ENCODE data around the gene SH3YL1.

Gene SH3YL1, protein sequence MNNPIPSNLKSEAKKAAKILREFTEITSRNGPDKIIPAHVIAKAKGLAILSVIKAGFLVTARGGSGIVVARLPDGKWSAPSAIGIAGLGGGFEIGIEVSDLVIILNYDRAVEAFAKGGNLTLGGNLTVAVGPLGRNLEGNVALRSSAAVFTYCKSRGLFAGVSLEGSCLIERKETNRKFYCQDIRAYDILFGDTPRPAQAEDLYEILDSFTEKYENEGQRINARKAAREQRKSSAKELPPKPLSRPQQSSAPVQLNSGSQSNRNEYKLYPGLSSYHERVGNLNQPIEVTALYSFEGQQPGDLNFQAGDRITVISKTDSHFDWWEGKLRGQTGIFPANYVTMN

DNA sequence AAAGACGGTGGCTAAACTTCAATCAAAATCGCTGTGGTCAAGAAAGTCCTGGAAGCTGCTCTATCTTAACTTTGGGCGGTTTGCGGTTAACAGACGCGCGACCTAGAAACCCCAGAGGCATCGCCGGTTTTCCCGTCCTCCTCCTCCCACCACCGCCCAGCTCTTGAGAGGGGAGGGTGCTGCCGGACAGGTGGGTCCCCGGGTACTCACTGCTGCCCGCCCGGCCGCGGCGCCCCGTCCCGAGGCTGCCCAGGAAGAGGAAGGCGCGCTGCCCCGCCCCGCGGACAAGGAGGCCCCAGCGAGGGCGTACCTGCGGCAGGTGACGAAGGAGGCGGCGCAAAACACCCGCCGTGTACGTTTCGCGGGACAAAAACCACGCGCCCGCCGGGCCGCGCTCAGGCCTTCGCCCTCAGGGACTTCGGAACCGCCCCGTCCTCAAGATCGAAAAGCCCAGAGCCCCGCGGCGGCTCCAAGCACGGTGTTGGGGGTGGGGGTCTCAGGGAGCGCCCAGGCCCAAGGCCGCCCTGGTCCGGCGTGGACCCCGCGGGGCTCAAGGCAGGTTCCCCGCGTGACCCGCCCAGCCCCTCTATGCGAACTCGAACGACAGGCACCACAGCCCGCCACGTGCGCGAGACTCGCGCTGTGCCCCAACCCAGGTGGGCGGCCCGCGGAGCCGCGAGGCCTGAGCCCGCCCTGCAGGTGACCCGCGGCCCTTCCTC, at the start of gene SH3YL1:
Gene SH3YL1, minus strand, starts transcription at position 259 of the 719 bp plus-strand sequence. Its CDS starts 48 bp downstream, at position 211.
- peaks cover 21% of the 10 kb centered on the region for H3K36me3 Mint-ChIP-seq
- peaks cover 27% of the 10 kb centered on the region for H3K4me1 Mint-ChIP-seq
- peak within 1 kb of the TSS; percentile 87 for H3K4me3 Mint-ChIP-seq

GRCh38 chr2:310994-311393, 47.2 kb upstream of the SH3YL1 start:
- Mint-ChIP-seq H3K4me1 (peaks cover 6% of the 10 kb centered on the region), H3K4me3 (no peak overlapping the region), H3K27ac (no peak overlapping the region), H3K36me3 (no peaks in the 10 kb centered on the region), H3K9me3 (no peaks in the 10 kb centered on the region)
- ATAC-seq (no peak), DNase-seq (ENCODE audit: low spot score in 2 of 2) (no peak)

More for the DNA sequence above, at the start of gene SH3YL1:
- Mint-ChIP-seq H3K9me3 (peaks cover 2% of the 10 kb centered on the region), H3K27ac (peak within 1 kb of the TSS; percentile 94)
- DNase-seq (ENCODE audit: low spot score in 2 of 2) (peak; percentile 20 to 61), ATAC-seq (peak; percentile 58)

DNA sequence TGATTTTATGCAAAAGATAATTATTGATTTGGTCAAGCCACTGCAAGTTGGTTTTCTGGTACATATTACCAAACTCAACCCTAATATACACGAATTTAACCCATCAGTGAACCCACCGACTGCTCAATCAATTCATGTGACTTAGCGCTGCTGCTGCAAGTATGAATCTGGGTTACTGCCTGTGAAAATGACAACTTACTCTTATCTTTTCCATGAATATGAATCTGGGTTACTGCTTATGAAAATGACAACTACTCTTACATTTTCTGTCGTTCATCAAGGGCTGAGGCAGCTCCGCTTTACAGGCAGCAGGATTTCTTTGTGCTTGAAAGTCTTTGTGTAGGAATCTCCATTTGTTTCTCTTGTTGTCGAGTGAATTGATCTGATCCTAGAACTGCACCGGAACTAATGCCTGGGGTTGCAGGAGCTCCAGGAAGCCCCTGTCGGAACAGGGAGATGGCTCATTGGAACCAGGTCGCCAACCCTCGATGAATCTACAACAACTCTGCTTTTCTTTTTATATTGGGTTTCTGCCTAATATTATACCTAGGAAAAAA, 46.2 kb upstream of the SH3YL1 start:
- DNase-seq (ENCODE audit: low spot score in 2 of 2) = no peak
- Mint-ChIP-seq H3K36me3 (no peaks in the 10 kb centered on the region), H3K4me1 (peaks cover 6% of the 10 kb centered on the region), H3K9me3 (no peaks in the 10 kb centered on the region), H3K4me3 (no peak overlapping the region), H3K27ac (no peak overlapping the region)
- no peak for ATAC-seq

GRCh38 chr2:309148-309953, 45.5 kb upstream of the SH3YL1 start:
- H3K4me1 Mint-ChIP-seq = peaks cover 6% of the 10 kb centered on the region
- H3K9me3 Mint-ChIP-seq = no peaks in the 10 kb centered on the region
- no peak overlapping the region for H3K4me3 Mint-ChIP-seq
- DNase-seq (ENCODE audit: low spot score in 2 of 2) (no peak), ATAC-seq (peak; percentile 50)
- H3K27ac Mint-ChIP-seq = no peak overlapping the region
- H3K36me3 Mint-ChIP-seq = no peaks in the 10 kb centered on the region

- no peaks in the 10 kb centered on the region for H3K9me3 Mint-ChIP-seq
- no peak overlapping the region for H3K4me3 Mint-ChIP-seq
- H3K4me1 Mint-ChIP-seq = peaks cover 6% of the 10 kb centered on the region
- H3K36me3 Mint-ChIP-seq = no peaks in the 10 kb centered on the region
- DNase-seq (ENCODE audit: low spot score in 2 of 2) (no peak), ATAC-seq (no peak)
- no peak overlapping the region for H3K27ac Mint-ChIP-seq
Measured at GRCh38 chr2:305366-305765, 41.5 kb upstream of the SH3YL1 start.

- Mint-ChIP-seq H3K4me3 (no peak overlapping the region), H3K27ac (no peak overlapping the region), H3K9me3 (no peaks in the 10 kb centered on the region), H3K36me3 (no peaks in the 10 kb centered on the region), H3K4me1 (no peaks in the 10 kb centered on the region)
- ATAC-seq (no peak), DNase-seq (ENCODE audit: low spot score in 2 of 2) (peak in 1 of 2 donors; percentile 34)
Measured at GRCh38 chr2:296354-296753, 32.5 kb upstream of the SH3YL1 start.

GRCh38 chr2:295090-295489, 31.3 kb upstream of the SH3YL1 start:
- no peak for ATAC-seq
- Mint-ChIP-seq H3K4me1 (no peaks in the 10 kb centered on the region), H3K9me3 (no peaks in the 10 kb centered on the region), H3K27ac (no peak overlapping the region), H3K36me3 (no peaks in the 10 kb centered on the region), H3K4me3 (no peak overlapping the region)
- DNase-seq (ENCODE audit: low spot score in 2 of 2) = no peak

DNA sequence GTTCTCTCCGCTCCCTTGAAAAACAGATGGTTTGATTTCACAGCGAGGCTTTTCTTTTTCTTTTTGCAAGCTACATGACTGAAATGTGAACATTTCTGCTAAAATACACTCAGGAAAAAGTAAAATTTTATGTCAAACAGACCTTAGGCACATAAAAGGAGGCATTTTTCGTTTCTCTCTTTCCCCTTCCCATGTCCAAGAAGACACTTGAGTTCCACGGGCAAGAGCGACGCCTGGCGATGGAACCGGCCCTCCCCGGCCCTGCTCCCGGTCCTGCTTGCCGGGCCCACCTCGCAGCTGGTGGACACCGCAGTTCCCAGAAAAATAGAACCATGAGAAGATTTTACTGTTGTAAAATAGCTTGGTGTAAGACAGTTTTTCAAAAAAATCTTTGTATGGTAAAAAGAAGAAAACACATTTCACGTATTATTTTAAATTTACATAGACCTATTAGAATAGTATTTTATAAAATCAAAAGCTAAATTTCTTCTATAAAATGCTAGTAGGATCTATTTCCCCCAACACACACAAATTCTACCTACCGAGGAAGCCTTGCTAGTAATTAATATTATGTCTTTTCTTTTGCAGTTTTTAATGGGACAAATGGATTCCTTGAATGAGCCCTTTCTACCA, 26.4 kb upstream of the SH3YL1 start:
- DNase-seq (ENCODE audit: low spot score in 2 of 2) = no peak
- peak; percentile 55 for ATAC-seq
- no peaks in the 10 kb centered on the region for H3K9me3 Mint-ChIP-seq
- peaks cover 7% of the 10 kb centered on the region for H3K4me1 Mint-ChIP-seq
- no peaks in the 10 kb centered on the region for H3K36me3 Mint-ChIP-seq
- H3K4me3 Mint-ChIP-seq = peak overlapping the region; percentile 48
- H3K27ac Mint-ChIP-seq = no peak overlapping the region

DNA sequence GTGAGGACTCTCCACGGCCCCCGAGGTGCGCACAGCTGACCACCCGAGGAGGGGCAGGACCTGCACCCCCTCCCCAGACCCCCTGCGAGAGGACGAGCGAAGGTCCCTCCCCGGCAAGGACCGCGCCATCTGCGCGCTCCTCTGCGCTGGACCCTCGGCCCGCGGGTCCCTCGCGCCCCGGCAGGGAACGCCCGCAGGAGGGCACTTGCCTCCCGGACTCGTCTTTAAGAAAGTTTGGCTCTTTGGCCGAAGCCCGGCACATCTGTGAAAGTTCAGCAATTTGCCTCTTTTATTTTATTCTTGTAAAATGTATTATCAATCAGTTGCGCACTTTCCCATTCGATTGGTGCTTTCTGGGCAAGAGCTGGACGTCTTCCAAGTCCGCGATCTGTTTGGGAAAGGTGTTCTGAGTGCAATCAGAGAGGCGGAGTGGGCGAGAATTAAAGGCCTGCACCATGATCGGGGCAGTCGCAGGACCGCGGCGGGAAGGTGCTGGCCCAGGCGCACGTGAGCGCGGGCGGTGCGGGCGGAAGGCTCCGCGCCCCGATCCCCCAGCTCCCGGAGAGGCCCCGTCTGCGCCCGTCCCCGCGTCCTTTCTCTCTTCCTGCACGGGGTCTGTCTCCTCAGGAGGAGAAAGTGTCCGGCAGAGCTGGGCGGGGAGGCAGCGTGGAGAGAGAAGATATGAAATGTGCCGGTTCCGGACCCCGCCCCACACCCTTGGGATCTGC, 25.7 kb upstream of the SH3YL1 start:
- Mint-ChIP-seq H3K9me3 (no peaks in the 10 kb centered on the region), H3K27ac (no peak overlapping the region), H3K4me3 (peak overlapping the region; percentile 48), H3K4me1 (peaks cover 7% of the 10 kb centered on the region), H3K36me3 (no peaks in the 10 kb centered on the region)
- DNase-seq (ENCODE audit: low spot score in 2 of 2) (no peak), ATAC-seq (no peak)

DNA sequence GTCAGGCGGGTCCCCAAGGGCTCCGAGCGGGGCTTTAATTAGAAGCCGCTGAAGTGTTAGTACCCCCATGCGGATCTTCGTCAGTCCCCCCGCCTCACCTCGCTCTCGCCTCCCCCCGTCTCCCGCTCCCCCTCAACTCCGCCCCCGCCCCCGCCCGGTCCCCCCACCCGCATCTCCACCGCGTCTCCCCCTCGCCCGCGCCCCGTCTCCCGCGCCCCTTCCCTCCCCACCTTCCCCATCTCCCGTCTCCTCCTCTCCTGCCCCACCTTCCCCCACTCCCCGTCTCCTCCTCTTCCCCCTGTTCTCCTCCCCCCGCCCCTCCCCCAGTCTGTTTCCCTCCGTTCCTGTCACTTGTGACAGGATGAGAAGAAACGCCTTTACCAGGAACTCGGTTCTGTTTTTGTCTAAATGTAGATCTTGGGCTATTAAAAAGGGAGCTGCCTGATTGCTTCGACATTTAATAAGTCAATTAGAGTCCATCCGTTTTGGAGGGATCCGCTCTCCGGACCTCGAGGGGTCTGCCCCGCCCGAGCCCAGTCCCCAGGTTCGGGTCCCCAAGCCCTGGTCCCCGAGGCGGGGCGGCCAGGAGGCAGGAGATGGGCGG, 25.0 kb upstream of the SH3YL1 start:
- peak overlapping the region; percentile 48 for H3K4me3 Mint-ChIP-seq
- H3K4me1 Mint-ChIP-seq = peaks cover 7% of the 10 kb centered on the region
- no peaks in the 10 kb centered on the region for H3K9me3 Mint-ChIP-seq
- no peak for DNase-seq (ENCODE audit: low spot score in 2 of 2)
- no peak for ATAC-seq
- no peaks in the 10 kb centered on the region for H3K36me3 Mint-ChIP-seq
- H3K27ac Mint-ChIP-seq = no peak overlapping the region

- Mint-ChIP-seq H3K27ac (no peak within 1 kb of the TSS), H3K9me3 (no peaks in the 10 kb centered on the region), H3K4me1 (peaks cover 7% of the 10 kb centered on the region), H3K36me3 (no peaks in the 10 kb centered on the region), H3K4me3 (peak within 1 kb of the TSS; percentile 48)
- peak; percentile 24 for ATAC-seq
- no peak for DNase-seq (ENCODE audit: low spot score in 2 of 2)
Measured at GRCh38 chr2:287911-288757, 24.3 kb upstream of the SH3YL1 start, which contains the start of gene ALKAL2. ALKAL2 (minus strand) TSS chr2:288091; CDS start chr2:287835, 256 bp downstream.

- peak; percentile 60 for ATAC-seq
- no peak overlapping the region for H3K4me3 Mint-ChIP-seq
- no peak for DNase-seq (ENCODE audit: low spot score in 2 of 2)
- H3K27ac Mint-ChIP-seq = no peak overlapping the region
- H3K9me3 Mint-ChIP-seq = no peaks in the 10 kb centered on the region
- H3K36me3 Mint-ChIP-seq = no peaks in the 10 kb centered on the region
- peaks cover 7% of the 10 kb centered on the region for H3K4me1 Mint-ChIP-seq
Measured at GRCh38 chr2:287471-287885, 23.6 kb upstream of the SH3YL1 start.

GRCh38 chr2:286774-287392, 23.1 kb upstream of the SH3YL1 start:
- DNase-seq (ENCODE audit: low spot score in 2 of 2) (no peak), ATAC-seq (no peak)
- H3K27ac Mint-ChIP-seq = no peak overlapping the region
- no peaks in the 10 kb centered on the region for H3K9me3 Mint-ChIP-seq
- H3K4me1 Mint-ChIP-seq = peaks cover 7% of the 10 kb centered on the region
- no peak overlapping the region for H3K4me3 Mint-ChIP-seq
- peaks cover 4% of the 10 kb centered on the region for H3K36me3 Mint-ChIP-seq
